Measurements from ENCODE around the gene TTC28. TPM values are rescaled to one million over a fixed set of nuclear protein-coding genes. Genes with fewer than 3 reads are reported as not detected.
"Not testable (repeated sequence)": the region's sequence is repeated elsewhere in the genome, so short reads cannot be mapped to it uniquely, and the experiment has no call there.

The TTC28 gene
- total RNA-seq, 1 donor from 2014 or later: 65.4 TPM

GRCh38 chr22:28207281-28208030 lies 472.2 kb downstream of the TTC28 start:
- peaks cover 16% of the 10 kb centered on the region for H3K4me1 Mint-ChIP-seq
- H3K9me3 Mint-ChIP-seq: peaks cover 15% of the 10 kb centered on the region
- H3K27me3 Mint-ChIP-seq (ENCODE audit: low read depth): no peaks in the 10 kb centered on the region

GRCh38 chr22:28205926-28206325 lies 473.7 kb downstream of the TTC28 start:
- H3K4me3 Mint-ChIP-seq: no peak overlapping the region
- H3K4me1 Mint-ChIP-seq: peaks cover 23% of the 10 kb centered on the region
- peaks cover 12% of the 10 kb centered on the region for H3K36me3 Mint-ChIP-seq (ENCODE audit: low read depth)
- no peak for DNase-seq (ENCODE audit: low read depth, low spot score)
- no peak overlapping the region for H3K27ac Mint-ChIP-seq (ENCODE audit: unreplicated experiment)
- TF ChIP-seq, protein P1, sequence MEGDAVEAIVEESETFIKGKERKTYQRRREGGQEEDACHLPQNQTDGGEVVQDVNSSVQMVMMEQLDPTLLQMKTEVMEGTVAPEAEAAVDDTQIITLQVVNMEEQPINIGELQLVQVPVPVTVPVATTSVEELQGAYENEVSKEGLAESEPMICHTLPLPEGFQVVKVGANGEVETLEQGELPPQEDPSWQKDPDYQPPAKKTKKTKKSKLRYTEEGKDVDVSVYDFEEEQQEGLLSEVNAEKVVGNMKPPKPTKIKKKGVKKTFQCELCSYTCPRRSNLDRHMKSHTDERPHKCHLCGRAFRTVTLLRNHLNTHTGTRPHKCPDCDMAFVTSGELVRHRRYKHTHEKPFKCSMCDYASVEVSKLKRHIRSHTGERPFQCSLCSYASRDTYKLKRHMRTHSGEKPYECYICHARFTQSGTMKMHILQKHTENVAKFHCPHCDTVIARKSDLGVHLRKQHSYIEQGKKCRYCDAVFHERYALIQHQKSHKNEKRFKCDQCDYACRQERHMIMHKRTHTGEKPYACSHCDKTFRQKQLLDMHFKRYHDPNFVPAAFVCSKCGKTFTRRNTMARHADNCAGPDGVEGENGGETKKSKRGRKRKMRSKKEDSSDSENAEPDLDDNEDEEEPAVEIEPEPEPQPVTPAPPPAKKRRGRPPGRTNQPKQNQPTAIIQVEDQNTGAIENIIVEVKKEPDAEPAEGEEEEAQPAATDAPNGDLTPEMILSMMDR (conservative IDR thresholded peaks at IDR 0.05): no peak
- no peaks in the 10 kb centered on the region for H3K27me3 Mint-ChIP-seq (ENCODE audit: low read depth)
- peaks cover 7% of the 10 kb centered on the region for H3K9me3 Mint-ChIP-seq

More at GRCh38 chr22:28207281-28208030, 472.2 kb downstream of the TTC28 start:
- no peak overlapping the region for H3K4me3 Mint-ChIP-seq
- H3K27ac Mint-ChIP-seq (ENCODE audit: unreplicated experiment): no peak overlapping the region
- TF ChIP-seq, protein P1 (conservative IDR thresholded peaks at IDR 0.05): no peak
- peaks cover 22% of the 10 kb centered on the region for H3K36me3 Mint-ChIP-seq (ENCODE audit: low read depth)
- DNase-seq (ENCODE audit: low read depth, low spot score): no peak

GRCh38 chr22:28204382-28204781 lies 475.3 kb downstream of the TTC28 start:
- TF ChIP-seq, protein P1 (conservative IDR thresholded peaks at IDR 0.05): no peak
- no peaks in the 10 kb centered on the region for H3K36me3 Mint-ChIP-seq (ENCODE audit: low read depth)
- DNase-seq (ENCODE audit: low read depth, low spot score): no peak
- no peaks in the 10 kb centered on the region for H3K9me3 Mint-ChIP-seq
- no peak overlapping the region for H3K27ac Mint-ChIP-seq (ENCODE audit: unreplicated experiment)
- peaks cover 18% of the 10 kb centered on the region for H3K4me1 Mint-ChIP-seq
- H3K27me3 Mint-ChIP-seq (ENCODE audit: low read depth): no peaks in the 10 kb centered on the region
- no peak overlapping the region for H3K4me3 Mint-ChIP-seq

DNA sequence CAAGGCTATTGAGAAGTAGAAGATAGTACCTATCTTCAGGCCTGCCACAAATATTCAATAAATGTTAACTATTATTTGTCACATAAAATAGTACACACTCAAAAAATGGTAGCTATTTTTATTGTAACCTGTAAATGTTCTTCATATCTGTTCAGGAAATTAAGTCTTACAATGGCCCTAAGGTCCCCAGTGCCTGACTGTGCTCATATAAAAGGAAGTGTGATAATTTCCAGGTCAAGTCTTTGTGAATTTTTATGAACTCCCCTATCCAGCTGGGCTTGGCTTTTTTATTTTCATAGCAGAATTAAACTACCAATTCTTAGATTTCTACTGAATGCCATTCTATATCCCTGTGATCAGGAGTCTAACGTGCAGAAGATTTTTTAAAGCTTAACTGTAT lies 476.4 kb downstream of the TTC28 start:
- TF ChIP-seq, protein P1 (conservative IDR thresholded peaks at IDR 0.05): no peak
- Mint-ChIP-seq H3K27me3 (ENCODE audit: low read depth) (no peaks in the 10 kb centered on the region), H3K27ac (ENCODE audit: unreplicated experiment) (no peak overlapping the region), H3K4me3 (no peak overlapping the region), H3K4me1 (peaks cover 11% of the 10 kb centered on the region), H3K36me3 (ENCODE audit: low read depth) (no peaks in the 10 kb centered on the region), H3K9me3 (no peaks in the 10 kb centered on the region)
- DNase-seq (ENCODE audit: low read depth, low spot score): no peak

GRCh38 chr22:28198692-28199091 lies 480.9 kb downstream of the TTC28 start:
- Mint-ChIP-seq H3K36me3 (ENCODE audit: low read depth) (peaks cover 8% of the 10 kb centered on the region), H3K4me1 (peaks cover 8% of the 10 kb centered on the region), H3K4me3 (no peak overlapping the region), H3K27ac (ENCODE audit: unreplicated experiment) (no peak overlapping the region), H3K9me3 (peaks cover 8% of the 10 kb centered on the region), H3K27me3 (ENCODE audit: low read depth) (no peaks in the 10 kb centered on the region)
- no peak for DNase-seq (ENCODE audit: low read depth, low spot score)
- TF ChIP-seq, protein P1 (conservative IDR thresholded peaks at IDR 0.05): no peak

- H3K4me1 Mint-ChIP-seq: peaks cover 23% of the 10 kb centered on the region
- H3K4me3 Mint-ChIP-seq; H3K27ac Mint-ChIP-seq (ENCODE audit: unreplicated experiment); H3K27me3 Mint-ChIP-seq (ENCODE audit: low read depth); DNase-seq (ENCODE audit: low read depth, low spot score): not testable (repeated sequence)
- H3K9me3 Mint-ChIP-seq: peaks cover 18% of the 10 kb centered on the region
- peaks cover 25% of the 10 kb centered on the region for H3K36me3 Mint-ChIP-seq (ENCODE audit: low read depth)
Measured at GRCh38 chr22:28191571-28191970, 488.1 kb downstream of the TTC28 start.
